Keratinocyte (primary cell): ENCODE measurements around the gene CHSY1. TPM values are rescaled to one million over a fixed set of nuclear protein-coding genes. Genes with fewer than 3 reads are reported as not detected.

Experiments used
- DNase-seq: peaks from one replicate; pipeline ENCODE4 v3.0.0-alpha.2; 2011; ENCODE audit warnings: low read depth, missing footprints, low spot score
- FAIRE-seq: peaks from 2 replicates; lab custom pipeline; 2011; peaks lifted over from hg19 to GRCh38; lab: Jason Lieb, UNC
- H2AFZ ChIP-seq: 2 replicates; pipeline ENCODE4 v1.6.0; 2012; ENCODE audit warnings: low read length, control low read depth, inconsistent platforms; ENCODE audit not compliant: control insufficient read depth
- H3K27ac ChIP-seq: 2 replicates; pipeline ENCODE4 v1.5.1; 2011; ENCODE audit warnings: low read length; ENCODE audit not compliant: control insufficient read depth, insufficient read depth
- H3K27me3 ChIP-seq: 3 replicates; pipeline ENCODE4 v1.6.0; 2011; ENCODE audit warnings: low read length; ENCODE audit not compliant: control insufficient read depth, insufficient read depth; ENCODE audit errors: extremely low read depth
- H3K36me3 ChIP-seq, 2 experiments: 2 replicates in 1 of 2; 3 replicates in 1 of 2; pipeline ENCODE4 v1.5.1; 2011; ENCODE audit warnings: low read length in 2 of 2, mild to moderate bottlenecking in 1 of 2; ENCODE audit not compliant: control insufficient read depth in 2 of 2, insufficient read depth in 2 of 2; ENCODE audit errors: extremely low read depth in 1 of 2
- H3K4me1 ChIP-seq: 3 replicates; pipeline ENCODE4 v1.5.1; 2011; ENCODE audit warnings: low read length; ENCODE audit not compliant: control insufficient read depth, insufficient read depth; ENCODE audit errors: extremely low read depth
- H3K4me2 ChIP-seq: 3 replicates; pipeline ENCODE4 v1.6.0; 2011; ENCODE audit warnings: low read depth, low read length; ENCODE audit not compliant: control insufficient read depth, insufficient read depth; ENCODE audit errors: extremely low read depth
- H3K4me3 ChIP-seq, 3 experiments: fragments of 200-600 bp in 1 of 3; sonication (generic) in 1 of 3; 2 replicates in 2 of 3; 3 replicates in 1 of 3; pipeline ENCODE4 v1.5.1; 2011 to 2016; ENCODE audit warnings: low read length in 3 of 3, mild to moderate bottlenecking in 3 of 3, control low read depth in 2 of 3, inconsistent platforms in 1 of 3, low read depth in 1 of 3, mixed read lengths in 1 of 3, mixed run types in 1 of 3, moderate library complexity in 1 of 3; ENCODE audit not compliant: control insufficient read depth in 2 of 3, insufficient read depth in 2 of 3; ENCODE audit errors: extremely low read depth in 1 of 3
- H3K79me2 ChIP-seq: 2 replicates; pipeline ENCODE4 v1.6.0; 2012; ENCODE audit warnings: low read length; ENCODE audit not compliant: control insufficient read depth, insufficient read depth
- H3K9ac ChIP-seq: 3 replicates; pipeline ENCODE4 v1.6.0; 2011; ENCODE audit warnings: low read length; ENCODE audit not compliant: control insufficient read depth, insufficient read depth; ENCODE audit errors: extremely low read depth
- H3K9me1 ChIP-seq: 3 replicates; pipeline ENCODE4 v1.6.0; 2011; ENCODE audit warnings: low read length; ENCODE audit not compliant: control insufficient read depth, insufficient read depth; ENCODE audit errors: extremely low read depth
- H3K9me3 ChIP-seq: 2 replicates; pipeline ENCODE4 v1.5.1; 2012; ENCODE audit warnings: low read depth, low read length; ENCODE audit not compliant: control insufficient read depth
- H4K20me1 ChIP-seq: 3 replicates; pipeline ENCODE4 v1.6.0; 2011; ENCODE audit warnings: low read length; ENCODE audit not compliant: control insufficient read depth, insufficient read depth; ENCODE audit errors: extremely low read depth
- CTCF ChIP-seq, 3 experiments: IDR thresholded peaks in 1 of 3; conservative IDR thresholded peaks in 1 of 3; optimal IDR thresholded peaks in 1 of 3; 2 replicates in 2 of 3; 3 replicates in 1 of 3; pipeline versions ENCODE3 to v1.5.1; 2011; ENCODE audit warnings: low read length in 3 of 3, mild to moderate bottlenecking in 3 of 3, moderate library complexity in 2 of 3, control low read depth in 1 of 3, inconsistent platforms in 1 of 3; ENCODE audit not compliant: insufficient read depth in 2 of 3; ENCODE audit errors: extremely low read depth in 1 of 3
- EZH2 ChIP-seq: IDR thresholded peaks from one replicate; pipeline ENCODE4 v1.6.1; 2012; ENCODE audit warnings: inconsistent platforms, mild to moderate bottlenecking, low read length, moderate library complexity
- dilution Hi-C: fragments of 300-500 bp; cut with MboI; formaldehyde crosslinking; loops from one replicate; pipeline ENCODE4 v1.7.0; 2020; ENCODE audit warnings: low sequenced_read_pairs; ENCODE audit not compliant: extremely low pct_ligation_motif_present
- polyA plus RNA-seq, 5 experiments: library from polyadenylated mRNA; depleted of rRNA in 3 of 5; stranded (reverse) in 3 of 5; stranded (forward) in 1 of 5; unstranded in 1 of 5; fragments of >200 nt; gene quantifications; 1 replicate in 1 of 5; 2 replicates in 3 of 5; 3 replicates in 1 of 5; pipeline versions ENCODE4 v1.2.1 to v1.2.3, GENCODE V29; 2011 to 2012; ENCODE audit warnings: missing spikeins in 2 of 5, low read depth in 1 of 5, low replicate concordance in 1 of 5

CHSY1 gene
- polyA plus RNA-seq, 1 donor (not counting 4 experiments of a cell fraction or from before 2014, with no cell fraction given): 27.0 TPM

DNA sequence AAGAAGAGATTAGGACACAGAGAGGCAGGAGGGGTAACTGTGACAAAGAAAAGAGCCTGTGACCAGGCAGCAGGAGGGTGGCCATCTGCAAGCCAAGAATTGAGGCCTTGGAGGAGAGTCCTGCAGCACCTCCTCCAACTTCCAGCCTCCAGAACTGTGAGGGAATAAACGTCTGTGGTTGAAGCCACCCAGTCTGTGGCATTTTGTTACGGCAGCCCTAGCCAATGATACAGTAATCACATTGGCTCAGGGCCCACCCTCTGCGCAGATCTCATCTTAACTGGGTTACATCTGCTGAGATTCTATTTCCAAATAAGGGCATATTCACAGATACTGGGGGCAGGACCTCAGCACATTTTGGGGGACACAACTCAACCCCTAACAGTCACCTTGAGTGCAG lies 14.2 kb upstream of the CHSY1 start:
- Histone ChIP-seq H3K9me3 (no peaks in the 10 kb centered on the region), H3K4me1 (no peaks in the 10 kb centered on the region), H3K4me3 (no peak overlapping the region), H3K9ac (no peak overlapping the region), H3K9me1 (no peaks in the 10 kb centered on the region), H3K27ac (no peak overlapping the region), H3K4me2 (no peak overlapping the region), H2AFZ (no peak overlapping the region), H4K20me1 (peaks cover 4% of the 10 kb centered on the region), H3K27me3 (no peaks in the 10 kb centered on the region), H3K79me2 (no peaks in the 10 kb centered on the region), H3K36me3 (peaks cover 4 to 19% of the 10 kb centered on the region in 2 experiments)
- FAIRE-seq (no peak), DNase-seq (no peak)
- dilution Hi-C loops: no loop called here
- no peak for TF ChIP-seq EZH2
- TF ChIP-seq CTCF (optimal IDR thresholded peaks at IDR 0.05 in 1 of 3, IDR thresholded peaks at IDR 0.05 in 1 of 3, conservative IDR thresholded peaks at IDR 0.05 in 1 of 3; ENCODE audit: extremely low read depth in 1 of 3, insufficient read depth in 2 of 3, low read length in 3 of 3): no peak

GRCh38 chr15:101264911-101265641 lies 13.2 kb upstream of the CHSY1 start:
- Histone ChIP-seq H3K9me3 (no peaks in the 10 kb centered on the region), H3K27me3 (no peaks in the 10 kb centered on the region), H3K36me3 (peaks cover 2 to 12% of the 10 kb centered on the region in 2 experiments), H3K4me3 (no peak overlapping the region), H3K27ac (no peak overlapping the region), H2AFZ (no peak overlapping the region), H4K20me1 (peaks cover 4% of the 10 kb centered on the region), H3K9ac (no peak overlapping the region), H3K79me2 (no peaks in the 10 kb centered on the region), H3K4me1 (no peaks in the 10 kb centered on the region), H3K4me2 (no peak overlapping the region), H3K9me1 (no peaks in the 10 kb centered on the region)
- FAIRE-seq (no peak), DNase-seq (no peak)
- TF ChIP-seq CTCF (optimal IDR thresholded peaks at IDR 0.05 in 1 of 3, IDR thresholded peaks at IDR 0.05 in 1 of 3, conservative IDR thresholded peaks at IDR 0.05 in 1 of 3; ENCODE audit: extremely low read depth in 1 of 3, insufficient read depth in 2 of 3, low read length in 3 of 3) (no peak), EZH2 (no peak)
- dilution Hi-C loops: no loop called here
